ENCODE results near the gene HCFC1.

The HCFC1 gene

GRCh38 chrX:153932220-153932915 lies 39.2 kb downstream of the HCFC1 start:
- H3K9me2 ChIP-seq (replicated peaks; ENCODE audit: control insufficient read depth, low read length): no peaks in the 10 kb centered on the region
- H3K4me1 ChIP-seq (ENCODE audit: control insufficient read depth, low read length): peaks cover 23% of the 10 kb centered on the region
- no peak overlapping the region for H3K4me2 ChIP-seq (ENCODE audit: low read length)
- H3K36me3 ChIP-seq (ENCODE audit: control insufficient read depth, low read length): peaks cover 40% of the 10 kb centered on the region
- H3K27ac ChIP-seq (ENCODE audit: low read depth, low read length): no peak overlapping the region
- TF ChIP-seq, protein P1, sequence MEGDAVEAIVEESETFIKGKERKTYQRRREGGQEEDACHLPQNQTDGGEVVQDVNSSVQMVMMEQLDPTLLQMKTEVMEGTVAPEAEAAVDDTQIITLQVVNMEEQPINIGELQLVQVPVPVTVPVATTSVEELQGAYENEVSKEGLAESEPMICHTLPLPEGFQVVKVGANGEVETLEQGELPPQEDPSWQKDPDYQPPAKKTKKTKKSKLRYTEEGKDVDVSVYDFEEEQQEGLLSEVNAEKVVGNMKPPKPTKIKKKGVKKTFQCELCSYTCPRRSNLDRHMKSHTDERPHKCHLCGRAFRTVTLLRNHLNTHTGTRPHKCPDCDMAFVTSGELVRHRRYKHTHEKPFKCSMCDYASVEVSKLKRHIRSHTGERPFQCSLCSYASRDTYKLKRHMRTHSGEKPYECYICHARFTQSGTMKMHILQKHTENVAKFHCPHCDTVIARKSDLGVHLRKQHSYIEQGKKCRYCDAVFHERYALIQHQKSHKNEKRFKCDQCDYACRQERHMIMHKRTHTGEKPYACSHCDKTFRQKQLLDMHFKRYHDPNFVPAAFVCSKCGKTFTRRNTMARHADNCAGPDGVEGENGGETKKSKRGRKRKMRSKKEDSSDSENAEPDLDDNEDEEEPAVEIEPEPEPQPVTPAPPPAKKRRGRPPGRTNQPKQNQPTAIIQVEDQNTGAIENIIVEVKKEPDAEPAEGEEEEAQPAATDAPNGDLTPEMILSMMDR (IDR thresholded peaks at IDR 0.05; ENCODE audit: low read depth, low read length, poor library complexity, severe bottlenecking): no peak
- TF ChIP-seq EZH2phosphoT487 (IDR thresholded peaks at IDR 0.05; ENCODE audit: borderline replicate concordance, low read length): no peak
- H3K4me3 ChIP-seq (ENCODE audit: low read length): no peak overlapping the region
- peaks cover 29% of the 10 kb centered on the region for H3K79me2 ChIP-seq (ENCODE audit: control insufficient read depth, low read length)
- no peaks in the 10 kb centered on the region for H3K9me3 ChIP-seq (ENCODE audit: control insufficient read depth, insufficient read depth, low read length)
- peaks cover 7% of the 10 kb centered on the region; the same call in 1 of the 2 replicates for H3F3A ChIP-seq (ENCODE audit: control insufficient read depth, insufficient read depth)
- no peaks in the 10 kb centered on the region for H4K20me1 ChIP-seq (ENCODE audit: control insufficient read depth, insufficient read depth, low read depth, low read length)
- H3K27me3 ChIP-seq (ENCODE audit: control insufficient read depth, low read length): no peaks in the 10 kb centered on the region

DNA sequence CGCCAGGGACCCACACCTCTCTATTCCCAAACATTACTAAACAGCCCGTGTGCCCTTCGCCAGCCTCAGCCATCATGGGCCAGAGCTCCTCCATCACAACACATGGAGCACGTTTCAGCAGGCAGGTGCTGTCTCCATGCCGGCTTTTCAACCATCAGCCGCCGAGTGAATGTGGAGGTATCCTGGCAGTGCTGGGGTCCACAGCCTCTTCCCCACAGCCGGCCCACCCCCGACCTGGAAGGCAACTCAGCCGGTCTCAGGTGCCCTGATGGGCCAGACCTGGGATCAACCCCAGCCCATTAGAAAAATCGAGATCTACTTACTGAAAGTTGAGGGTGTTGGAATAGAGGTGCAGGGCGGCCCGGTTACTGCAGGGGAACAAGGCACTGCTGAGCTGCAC lies 39.9 kb downstream of the HCFC1 start:
- Histone ChIP-seq H3K4me3 (ENCODE audit: low read length) (no peak overlapping the region), H3K9me2 (replicated peaks; ENCODE audit: control insufficient read depth, low read length) (no peaks in the 10 kb centered on the region), H3K4me2 (ENCODE audit: low read length) (no peak overlapping the region), H3K79me2 (ENCODE audit: control insufficient read depth, low read length) (peaks cover 29% of the 10 kb centered on the region), H3K4me1 (ENCODE audit: control insufficient read depth, low read length) (peaks cover 28% of the 10 kb centered on the region), H3F3A (ENCODE audit: control insufficient read depth, insufficient read depth) (peaks cover 9% of the 10 kb centered on the region; the same call in 1 of the 2 replicates), H3K36me3 (ENCODE audit: control insufficient read depth, low read length) (peaks cover 40% of the 10 kb centered on the region), H3K27me3 (ENCODE audit: control insufficient read depth, low read length) (no peaks in the 10 kb centered on the region), H3K9me3 (ENCODE audit: control insufficient read depth, insufficient read depth, low read length) (no peaks in the 10 kb centered on the region), H4K20me1 (ENCODE audit: control insufficient read depth, insufficient read depth, low read depth, low read length) (no peaks in the 10 kb centered on the region), H3K27ac (ENCODE audit: low read depth, low read length) (no peak overlapping the region)
- TF ChIP-seq EZH2phosphoT487 (IDR thresholded peaks at IDR 0.05; ENCODE audit: borderline replicate concordance, low read length): no peak
- TF ChIP-seq, protein P1 (IDR thresholded peaks at IDR 0.05; ENCODE audit: low read depth, low read length, poor library complexity, severe bottlenecking): no peak

- Histone ChIP-seq H3K36me3 (ENCODE audit: control insufficient read depth, low read length) (peaks cover 43% of the 10 kb centered on the region), H3K9me3 (ENCODE audit: control insufficient read depth, insufficient read depth, low read length) (no peaks in the 10 kb centered on the region), H3K4me2 (ENCODE audit: low read length) (no peak overlapping the region), H3K79me2 (ENCODE audit: control insufficient read depth, low read length) (peaks cover 29% of the 10 kb centered on the region), H3K4me1 (ENCODE audit: control insufficient read depth, low read length) (peaks cover 32% of the 10 kb centered on the region), H3K27ac (ENCODE audit: low read depth, low read length) (no peak overlapping the region), H3K9me2 (replicated peaks; ENCODE audit: control insufficient read depth, low read length) (no peaks in the 10 kb centered on the region), H3K27me3 (ENCODE audit: control insufficient read depth, low read length) (no peaks in the 10 kb centered on the region), H3K4me3 (ENCODE audit: low read length) (no peak overlapping the region), H4K20me1 (ENCODE audit: control insufficient read depth, insufficient read depth, low read depth, low read length) (no peaks in the 10 kb centered on the region), H3F3A (ENCODE audit: control insufficient read depth, insufficient read depth) (peaks cover 9% of the 10 kb centered on the region; the same call in 1 of the 2 replicates)
- TF ChIP-seq, protein P1 (IDR thresholded peaks at IDR 0.05; ENCODE audit: low read depth, low read length, poor library complexity, severe bottlenecking): no peak
- TF ChIP-seq EZH2phosphoT487 (IDR thresholded peaks at IDR 0.05; ENCODE audit: borderline replicate concordance, low read length): no peak
Measured at GRCh38 chrX:153931151-153931550, 40.5 kb downstream of the HCFC1 start.
